ENCODE measurements around the gene ANKRD42.

ANKRD42 gene

DNA sequence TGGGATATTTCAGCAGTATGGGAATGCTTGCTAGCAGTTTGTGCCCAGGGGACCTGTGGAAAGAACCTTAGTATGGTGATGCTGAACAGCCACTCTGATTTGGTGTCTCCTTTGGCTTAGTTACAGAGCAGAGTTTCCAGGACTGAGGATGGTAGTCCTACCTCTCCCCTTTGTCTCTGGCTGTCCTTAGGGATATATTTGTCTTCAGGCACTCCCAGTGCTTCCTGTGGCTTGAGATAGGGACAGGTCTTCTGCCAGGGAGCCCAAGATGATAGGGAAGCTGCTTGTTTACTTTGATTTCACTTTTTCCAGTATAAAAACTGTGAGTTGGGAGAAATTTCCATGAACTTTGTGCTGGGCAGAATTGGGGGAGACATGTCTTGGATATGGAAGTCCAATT is 28.2 kb downstream of the ANKRD42 start:
- H3K9me3 ChIP-seq (ENCODE audit: control insufficient read depth, insufficient read depth, low read depth, low read length): no peaks in the 10 kb centered on the region
- no peaks in the 10 kb centered on the region; a peak in 1 of 3 replicates for H3K36me3 ChIP-seq (ENCODE audit: control insufficient read depth in 2 of 2, insufficient read depth in 1 of 2, low read length in 2 of 2)
- TF ChIP-seq ZNF394 (tag by site-specific recombination; IDR thresholded peaks at IDR 0.05; ENCODE audit: borderline replicate concordance): no peak
- no peak for TF ChIP-seq PRDM2 (tag by site-specific recombination; IDR thresholded peaks at IDR 0.05; ENCODE audit: borderline replicate concordance)
- TF ChIP-seq, protein P1, sequence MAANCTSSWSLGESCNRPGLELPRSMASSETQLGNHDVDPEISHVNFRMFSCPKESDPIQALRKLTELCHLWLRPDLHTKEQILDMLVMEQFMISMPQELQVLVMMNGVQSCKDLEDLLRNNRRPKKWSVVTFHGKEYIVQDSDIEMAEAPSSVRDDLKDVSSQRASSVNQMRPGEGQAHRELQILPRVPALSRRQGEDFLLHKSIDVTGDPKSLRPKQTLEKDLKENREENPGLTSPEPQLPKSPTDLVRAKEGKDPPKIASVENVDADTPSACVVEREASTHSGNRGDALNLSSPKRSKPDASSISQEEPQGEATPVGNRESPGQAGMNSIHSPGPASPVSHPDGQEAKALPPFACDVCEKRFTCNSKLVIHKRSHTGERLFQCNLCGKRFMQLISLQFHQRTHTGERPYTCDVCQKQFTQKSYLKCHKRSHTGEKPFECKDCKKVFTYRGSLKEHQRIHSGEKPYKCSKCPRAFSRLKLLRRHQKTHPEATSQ (tag by site-specific recombination; IDR thresholded peaks at IDR 0.05): no peak
- no peak for TF ChIP-seq ZNF701 (tag by site-specific recombination; IDR thresholded peaks at IDR 0.05)
- no peak for TF ChIP-seq PATZ1 (tag by site-specific recombination; IDR thresholded peaks at IDR 0.05)
- TF ChIP-seq HOXD13 (CRISPR knock-in tag; IDR thresholded peaks at IDR 0.05; ENCODE audit: borderline replicate concordance): no peak
- no peak for TF ChIP-seq ZNF843 (tag by site-specific recombination; IDR thresholded peaks at IDR 0.05)
- TF ChIP-seq ZNF777 (tag by site-specific recombination; IDR thresholded peaks at IDR 0.05; ENCODE audit: borderline replicate concordance): no peak
- no peak for TF ChIP-seq ZNF146 (tag by site-specific recombination; IDR thresholded peaks at IDR 0.05)
- TF ChIP-seq ZNF629 (tag by site-specific recombination; IDR thresholded peaks at IDR 0.05): no peak
- TF ChIP-seq ZNF366 (tag by site-specific recombination; conservative IDR thresholded peaks at IDR 0.05): no peak
- TF ChIP-seq ZNF202 (tag by site-specific recombination; IDR thresholded peaks at IDR 0.05; ENCODE audit: borderline replicate concordance): no peak
- TF ChIP-seq ZNF645 (tag by site-specific recombination; IDR thresholded peaks at IDR 0.05): no peak
- TF ChIP-seq ZNF623 (tag by site-specific recombination; IDR thresholded peaks at IDR 0.05): no peak
- TF ChIP-seq ZNF148 (tag by site-specific recombination; IDR thresholded peaks at IDR 0.05; ENCODE audit: borderline replicate concordance): no peak
- TF ChIP-seq ZNF335 (tag by site-specific recombination; conservative IDR thresholded peaks at IDR 0.05): no peak
- no peak for TF ChIP-seq ZNF423 (tag by site-specific recombination; IDR thresholded peaks at IDR 0.05)
- TF ChIP-seq, protein P2, sequence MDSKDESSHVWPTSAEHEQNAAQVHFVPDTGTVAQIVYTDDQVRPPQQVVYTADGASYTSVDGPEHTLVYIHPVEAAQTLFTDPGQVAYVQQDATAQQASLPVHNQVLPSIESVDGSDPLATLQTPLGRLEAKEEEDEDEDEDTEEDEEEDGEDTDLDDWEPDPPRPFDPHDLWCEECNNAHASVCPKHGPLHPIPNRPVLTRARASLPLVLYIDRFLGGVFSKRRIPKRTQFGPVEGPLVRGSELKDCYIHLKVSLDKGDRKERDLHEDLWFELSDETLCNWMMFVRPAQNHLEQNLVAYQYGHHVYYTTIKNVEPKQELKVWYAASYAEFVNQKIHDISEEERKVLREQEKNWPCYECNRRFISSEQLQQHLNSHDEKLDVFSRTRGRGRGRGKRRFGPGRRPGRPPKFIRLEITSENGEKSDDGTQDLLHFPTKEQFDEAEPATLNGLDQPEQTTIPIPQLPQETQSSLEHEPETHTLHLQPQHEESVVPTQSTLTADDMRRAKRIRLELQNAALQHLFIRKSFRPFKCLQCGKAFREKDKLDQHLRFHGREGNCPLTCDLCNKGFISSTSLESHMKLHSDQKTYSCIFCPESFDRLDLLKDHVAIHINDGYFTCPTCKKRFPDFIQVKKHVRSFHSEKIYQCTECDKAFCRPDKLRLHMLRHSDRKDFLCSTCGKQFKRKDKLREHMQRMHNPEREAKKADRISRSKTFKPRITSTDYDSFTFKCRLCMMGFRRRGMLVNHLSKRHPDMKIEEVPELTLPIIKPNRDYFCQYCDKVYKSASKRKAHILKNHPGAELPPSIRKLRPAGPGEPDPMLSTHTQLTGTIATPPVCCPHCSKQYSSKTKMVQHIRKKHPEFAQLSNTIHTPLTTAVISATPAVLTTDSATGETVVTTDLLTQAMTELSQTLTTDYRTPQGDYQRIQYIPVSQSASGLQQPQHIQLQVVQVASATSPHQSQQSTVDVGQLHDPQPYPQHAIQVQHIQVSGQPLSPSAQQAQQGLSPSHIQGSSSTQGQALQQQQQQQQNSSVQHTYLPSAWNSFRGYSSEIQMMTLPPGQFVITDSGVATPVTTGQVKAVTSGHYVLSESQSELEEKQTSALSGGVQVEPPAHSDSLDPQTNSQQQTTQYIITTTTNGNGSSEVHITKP (tag by site-specific recombination; IDR thresholded peaks at IDR 0.05): no peak
- TF ChIP-seq PRDM1 (tag by site-specific recombination; IDR thresholded peaks at IDR 0.05): no peak
- H3K27ac ChIP-seq (ENCODE audit: extremely low read depth, low read depth, low read length): no peak overlapping the region
- no peak overlapping the region for H3K4me3 ChIP-seq (ENCODE audit: low read depth, low read length)
- ChIA-PET POLR2A (no interaction called here), CTCF (interaction anchor here (1.1 to 2.0 kb wide), 3 partner anchors 446 to 598 kb away, joined by 3 to 8 read pairs (median 3); no protein-coding TSS in a partner anchor)
- H3K4me1 ChIP-seq (ENCODE audit: control insufficient read depth, insufficient read depth, low read length): no peaks in the 10 kb centered on the region
